Thoracic aorta (tissue), 2 donors: Measurements from ENCODE around the gene GPSM1. TPM values are rescaled to one million over a fixed set of nuclear protein-coding genes. Genes with fewer than 3 reads are reported as not detected.

Experiments
- ATAC-seq: fragments of 150-250 bp; one replicate; pipeline ENCODE4 v1.8.0; 2017; ENCODE audit warnings: low read depth; ENCODE audit not compliant: insufficient number of reproducible peaks, low FRiP score
- DNase-seq: peaks from one replicate; pipeline ENCODE4 v3.0.0-alpha.2; 2020; ENCODE audit warnings: low spot score
- H3K27ac ChIP-seq, 2 donors: fragments of 200-600 bp; sonication (generic); 1 replicate in 1 of 2; 2 replicates in 1 of 2; pipeline ENCODE4 v1.5.1; 2016; ENCODE audit warnings: mild to moderate bottlenecking in 2 of 2, moderate library complexity in 2 of 2
- H3K27me3 ChIP-seq: fragments of 200-600 bp; sonication (generic); replicated peaks from 2 replicates; pipeline ENCODE4 v1.6.0; 2016; ENCODE audit warnings: mild to moderate bottlenecking; ENCODE audit not compliant: insufficient read depth
- H3K36me3 ChIP-seq: fragments of 200-600 bp; sonication (generic); one replicate; pipeline ENCODE4 v1.5.1; 2016
- H3K4me1 ChIP-seq, 2 donors: fragments of 200-600 bp; sonication (generic); 1 replicate in 1 of 2; 2 replicates in 1 of 2; pipeline versions ENCODE4 v1.5.1 to v1.6.0; 2016; ENCODE audit warnings: low read depth in 2 of 2, mild to moderate bottlenecking in 1 of 2; ENCODE audit not compliant: control insufficient read depth in 1 of 2
- H3K4me3 ChIP-seq: fragments of 200-600 bp; sonication (generic); 2 replicates; pipeline ENCODE4 v1.5.1; 2016; ENCODE audit warnings: mild to moderate bottlenecking
- H3K9me3 ChIP-seq: fragments of 200-600 bp; sonication (generic); 2 replicates; pipeline ENCODE4 v1.5.1; 2016
- CTCF ChIP-seq: fragments of 200-600 bp; sonication (generic); IDR thresholded peaks from one replicate; pipeline ENCODE4 v1.5.1; 2019; ENCODE audit warnings: antibody characterized with exemption
- total RNA-seq, 2 donors: library from RNA; depleted of rRNA; stranded (reverse); fragments of >200 nt; gene quantifications; one replicate each; pipeline versions ENCODE4 v1.1.0 to v1.2.3, GENCODE V29; 2016

GPSM1 gene
- total RNA-seq, 2 donors from 2014 or later, result 29.2 to 33.6 TPM

GRCh38 chr9:136287960-136288753 lies 39.2 kb upstream of the GPSM1 start:
- ATAC-seq, result no peak
- no peak overlapping the region for H3K27ac ChIP-seq
- H3K4me3 ChIP-seq, result no peak overlapping the region
- no peaks in the 10 kb centered on the region for H3K9me3 ChIP-seq
- no peak for DNase-seq
- TF ChIP-seq CTCF, result no peak
- H3K4me1 ChIP-seq, result peaks cover 0 to 4% of the 10 kb centered on the region in 2 donors
- no peaks in the 10 kb centered on the region for H3K27me3 ChIP-seq
- no peaks in the 10 kb centered on the region for H3K36me3 ChIP-seq

DNA sequence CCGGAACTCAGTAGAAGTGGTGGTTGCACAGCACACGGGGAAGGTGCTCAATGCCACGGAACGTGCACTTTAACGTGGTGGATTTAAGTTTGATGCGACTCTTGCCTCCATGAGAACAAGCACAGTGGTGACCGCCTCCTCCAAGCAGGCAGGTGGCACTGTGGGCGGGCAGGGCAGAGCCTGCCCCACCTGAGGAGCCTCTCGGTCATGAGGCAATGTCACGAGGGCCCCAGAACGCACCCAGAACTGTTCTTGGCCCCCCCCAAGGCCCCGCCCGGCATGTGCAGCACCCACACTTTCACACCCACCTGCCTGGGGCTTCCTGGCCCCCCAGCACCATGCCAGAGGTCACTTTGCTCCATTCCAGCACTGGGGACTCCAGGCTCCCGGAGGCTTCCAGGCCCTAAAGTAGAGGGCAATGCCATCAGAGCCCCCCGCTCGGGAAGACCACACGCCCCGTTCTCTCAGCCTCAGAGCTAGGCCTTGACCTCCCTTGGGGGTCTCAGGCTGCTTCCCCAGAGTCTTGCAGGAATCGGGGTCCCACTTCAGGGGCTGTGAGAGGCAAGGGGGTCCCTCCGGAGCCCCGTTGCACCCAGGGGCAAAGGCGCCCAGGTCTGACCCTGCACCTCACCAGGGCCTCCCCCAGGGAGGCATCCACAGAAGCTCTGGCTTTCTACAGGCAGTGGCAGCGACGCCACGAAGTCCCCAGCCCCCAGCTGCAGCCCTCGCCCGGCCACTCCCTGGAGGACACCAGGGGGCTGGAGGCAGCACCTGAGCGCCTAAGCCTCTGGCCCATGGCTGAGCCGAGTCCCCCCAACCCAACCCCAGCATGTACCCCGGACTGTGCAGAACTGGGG lies 37.5 kb upstream of the GPSM1 start:
- no peaks in the 10 kb centered on the region for H3K27me3 ChIP-seq

GRCh38 chr9:136290508-136291000 lies 36.8 kb upstream of the GPSM1 start:
- DNase-seq (no peak), ATAC-seq (no peak)
- no peak for TF ChIP-seq CTCF
- Histone ChIP-seq H3K36me3 (no peaks in the 10 kb centered on the region), H3K4me1 (no peaks in the 10 kb centered on the region), H3K9me3 (no peaks in the 10 kb centered on the region), H3K27ac (no peak overlapping the region), H3K27me3 (no peaks in the 10 kb centered on the region), H3K4me3 (no peak overlapping the region)

More for the DNA sequence above, 37.5 kb upstream of the GPSM1 start:
- no peak overlapping the region for H3K4me3 ChIP-seq
- ATAC-seq, result no peak
- H3K4me1 ChIP-seq, result no peaks in the 10 kb centered on the region
- no peaks in the 10 kb centered on the region for H3K9me3 ChIP-seq
- DNase-seq, result no peak
- no peaks in the 10 kb centered on the region for H3K36me3 ChIP-seq
- no peak overlapping the region for H3K27ac ChIP-seq
- no peak for TF ChIP-seq CTCF

GRCh38 chr9:136291306-136292025 lies 35.9 kb upstream of the GPSM1 start:
- no peaks in the 10 kb centered on the region for H3K27me3 ChIP-seq
- H3K4me3 ChIP-seq, result no peak overlapping the region
- no peak overlapping the region for H3K27ac ChIP-seq
- no peaks in the 10 kb centered on the region for H3K36me3 ChIP-seq
- TF ChIP-seq CTCF, result no peak
- no peaks in the 10 kb centered on the region for H3K4me1 ChIP-seq
- no peak for ATAC-seq
- no peak for DNase-seq
- H3K9me3 ChIP-seq, result no peaks in the 10 kb centered on the region
